Endothelial cell of umbilical vein (primary cell): ENCODE data around the gene CNFN. TPM values are rescaled to one million over a fixed set of nuclear protein-coding genes. Genes with fewer than 3 reads are reported as not detected.

Source experiments
- BruUV-seq: library from RNA; stranded (reverse); fragments of 400-500 nt; replicated peaks from 2 replicates; lab custom pipeline; 2021; lab: Mats Ljungman, UMichigan
- CTCF ChIA-PET: fragments of 300-600, 350-600 bp; sonication (Branson Sonifier 250); formaldehyde crosslinking; loops from one replicate; lab custom pipeline; 2021; ENCODE audit warnings: antibody characterized with exemption, inconsistent platforms; lab: Charles Lee
- POLR2A ChIA-PET: fragments of 300-600, 350-600 bp; sonication (Branson Sonifier 250); formaldehyde crosslinking; loops from one replicate; lab custom pipeline; 2021; ENCODE audit warnings: antibody characterized with exemption, inconsistent platforms; lab: Charles Lee
- DNase-seq: peaks from one replicate; pipeline ENCODE4 v3.0.0-alpha.2; 2011; ENCODE audit warnings: low read depth, low spot score
- FAIRE-seq: peaks from 2 replicates; lab custom pipeline; 2011; peaks lifted over from hg19 to GRCh38; lab: Jason Lieb, UNC
- H2AFZ ChIP-seq: 2 replicates; pipeline ENCODE4 v1.6.0; 2012; ENCODE audit warnings: low read depth, low read length, control low read depth, inconsistent platforms
- H3K27ac ChIP-seq: 2 replicates; pipeline ENCODE4 v1.5.1; 2011; ENCODE audit warnings: low read depth, mild to moderate bottlenecking, control low read depth, low read length, moderate library complexity; ENCODE audit not compliant: insufficient read depth
- H3K27me3 ChIP-seq, 2 experiments: 2 replicates each; pipeline versions ENCODE4 v1.6.0 to v1.6.1; 2011; ENCODE audit warnings: low read length in 2 of 2, mixed read lengths in 1 of 2; ENCODE audit not compliant: control insufficient read depth in 2 of 2, insufficient read depth in 2 of 2
- H3K36me3 ChIP-seq, 2 experiments: 2 replicates in 1 of 2; 3 replicates in 1 of 2; pipeline ENCODE4 v1.5.1; 2011; ENCODE audit warnings: low read length in 2 of 2, mild to moderate bottlenecking in 1 of 2, moderate library complexity in 1 of 2; ENCODE audit not compliant: control insufficient read depth in 2 of 2, insufficient read depth in 2 of 2; ENCODE audit errors: extremely low read depth in 1 of 2
- H3K4me1 ChIP-seq: 3 replicates; pipeline ENCODE4 v1.5.1; 2011; ENCODE audit warnings: mild to moderate bottlenecking, low read length; ENCODE audit not compliant: control insufficient read depth, insufficient read depth; ENCODE audit errors: extremely low read depth
- H3K4me2 ChIP-seq: 2 replicates; pipeline ENCODE4 v1.6.1; 2011; ENCODE audit warnings: low read length, control low read depth, mixed read lengths; ENCODE audit not compliant: insufficient read depth
- H3K4me3 ChIP-seq, 3 experiments: fragments of 200-600 bp in 1 of 3; sonication (generic), shearing (Covaris generic) in 1 of 3; replicated peaks in 1 of 3; 2 replicates each; pipeline ENCODE4 v1.5.1; 2011 to 2016; ENCODE audit warnings: control low read depth in 3 of 3, low read length in 3 of 3, mild to moderate bottlenecking in 2 of 3, inconsistent platforms in 1 of 3, low read depth in 1 of 3, moderate library complexity in 1 of 3; ENCODE audit not compliant: insufficient read depth in 1 of 3
- H3K79me2 ChIP-seq: 2 replicates; pipeline ENCODE4 v1.6.0; 2012; ENCODE audit warnings: low read length, inconsistent platforms; ENCODE audit not compliant: control insufficient read depth, insufficient read depth
- H3K9ac ChIP-seq: replicated peaks from 2 replicates; pipeline ENCODE3; 2011; ENCODE audit warnings: low read length, control low read depth; ENCODE audit not compliant: insufficient read depth; ENCODE audit errors: extremely low read depth
- H3K9me1 ChIP-seq: replicated peaks from 3 replicates; pipeline ENCODE4 v1.6.0; 2011; ENCODE audit warnings: mild to moderate bottlenecking, low read length; ENCODE audit not compliant: control insufficient read depth, insufficient read depth; ENCODE audit errors: extremely low read depth
- H3K9me3 ChIP-seq: replicated peaks from 2 replicates; pipeline ENCODE4 v1.5.1; 2012; ENCODE audit warnings: low read length, inconsistent platforms; ENCODE audit not compliant: control insufficient read depth, insufficient read depth
- H4K20me1 ChIP-seq: replicated peaks from 2 replicates; pipeline ENCODE3; 2011; ENCODE audit warnings: mild to moderate bottlenecking, low read length; ENCODE audit not compliant: control insufficient read depth, insufficient read depth; ENCODE audit errors: extremely low read depth
- CTCF ChIP-seq, 2 donors: IDR thresholded peaks; 1 replicate in 1 of 2; 2 replicates in 1 of 2; pipeline ENCODE4 v1.5.1; 2011; ENCODE audit warnings: low read length in 2 of 2, mild to moderate bottlenecking in 2 of 2, moderate library complexity in 2 of 2, control low read depth in 1 of 2, inconsistent platforms in 1 of 2, low read depth in 1 of 2; ENCODE audit not compliant: insufficient read depth in 1 of 2; ENCODE audit errors: extremely low read depth in 1 of 2
- EZH2 ChIP-seq: IDR thresholded peaks from 2 replicates; pipeline ENCODE4 v1.6.1; 2012; ENCODE audit warnings: borderline replicate concordance, low read depth, mild to moderate bottlenecking, moderate library complexity, low read length, inconsistent platforms; ENCODE audit not compliant: severe bottlenecking
- FOS ChIP-seq: IDR thresholded peaks from 2 replicates; pipeline ENCODE4 v1.6.1; 2011; ENCODE audit warnings: mild to moderate bottlenecking, low read length, moderate library complexity, borderline replicate concordance; ENCODE audit not compliant: insufficient read depth
- GATA2 ChIP-seq: IDR thresholded peaks from 2 replicates; pipeline ENCODE4 v1.7.0; 2011; ENCODE audit warnings: low read depth, mild to moderate bottlenecking, moderate library complexity, mixed read lengths, low read length; ENCODE audit not compliant: insufficient read length, insufficient read depth
- JUN ChIP-seq: IDR thresholded peaks from 2 replicates; pipeline ENCODE4 v1.6.1; 2011; ENCODE audit warnings: borderline replicate concordance, low read depth; ENCODE audit not compliant: insufficient read length, insufficient read depth
- MAX ChIP-seq: IDR thresholded peaks from 2 replicates; pipeline ENCODE4 v1.6.1; 2011; ENCODE audit not compliant: insufficient read depth, insufficient read length
- MYC ChIP-seq: IDR thresholded peaks from one replicate; pipeline ENCODE4 v1.6.1; 2011; ENCODE audit warnings: mild to moderate bottlenecking, low read depth, low read length
- POLR2A ChIP-seq: IDR thresholded peaks from 2 replicates; pipeline ENCODE4 v1.6.1; 2012; ENCODE audit warnings: low read depth, mild to moderate bottlenecking, control low read depth, low read length
- POLR2AphosphoS5 ChIP-seq: IDR thresholded peaks from 2 replicates; pipeline ENCODE4 v1.6.1; 2012; ENCODE audit warnings: low read depth, mild to moderate bottlenecking, control low read depth, low read length, moderate library complexity; ENCODE audit not compliant: insufficient read depth
- dilution Hi-C: fragments of 300-500 bp; cut with MboI; formaldehyde crosslinking; loops from one replicate; pipeline ENCODE4 v1.15.0; 2019; ENCODE audit warnings: low sequenced_read_pairs; ENCODE audit not compliant: extremely low pct_ligation_motif_present
- intact Hi-C: fragments of 100-400 bp; cut with micrococcal nuclease; formaldehyde crosslinking; loops from one replicate; pipeline ENCODE4 v1.10.0; 2022
- polyA plus RNA-seq, 4 experiments: library from polyadenylated mRNA; depleted of rRNA in 3 of 4; stranded (reverse) in 3 of 4; unstranded in 1 of 4; fragments of >200 nt; gene quantifications; 2 replicates each; pipeline versions ENCODE4 v1.2.1 to v1.2.3, GENCODE V29; 2011 to 2012; ENCODE audit warnings: missing spikeins in 1 of 4
- total RNA-seq: library from RNA; stranded (reverse); gene quantifications from 2 replicates; pipeline ENCODE4 v1.2.3, GENCODE V29; 2021

The CNFN gene
- total and polyA plus RNA-seq, 2 donors (not counting 3 experiments of a cell fraction or from before 2014, with no cell fraction given) = 0.23 to 0.73 TPM

GRCh38 chr19:42355896-42356295 is 34.2 kb downstream of the CNFN start:
- Histone ChIP-seq H3K9ac (no peak overlapping the region), H4K20me1 (no peaks in the 10 kb centered on the region), H3K27ac (no peak overlapping the region), H3K79me2 (no peaks in the 10 kb centered on the region), H3K27me3 (no peaks in the 10 kb centered on the region), H3K9me1 (no peaks in the 10 kb centered on the region), H3K36me3 (peaks cover 0 to 25% of the 10 kb centered on the region in 2 experiments), H3K4me3 (no peak overlapping the region), H3K9me3 (no peaks in the 10 kb centered on the region), H3K4me2 (no peak overlapping the region), H3K4me1 (no peaks in the 10 kb centered on the region), H2AFZ (no peak overlapping the region)
- TF ChIP-seq JUN (no peak), POLR2AphosphoS5 (no peak), MAX (no peak), EZH2 (no peak), POLR2A (no peak), CTCF (IDR thresholded peaks at IDR 0.05; ENCODE audit: extremely low read depth in 1 of 2, insufficient read depth in 1 of 2, low read depth in 1 of 2, low read length in 2 of 2) (no peak), FOS (no peak), GATA2 (no peak), MYC (no peak)
- no peak for DNase-seq
- no TSS peak for BruUV-seq
- ChIA-PET POLR2A (no interaction called here), CTCF (no interaction called here)
- intact Hi-C loops = no loop called here
- no peak for FAIRE-seq
- dilution Hi-C loops = no loop called here
